ENCODE measurements around the gene F2RL2. TPM values are rescaled to one million over a fixed set of nuclear protein-coding genes. Genes with fewer than 3 reads are reported as not detected.

The F2RL2 gene
- total RNA-seq, 1 experiment from 2014 or later: not detected

DNA sequence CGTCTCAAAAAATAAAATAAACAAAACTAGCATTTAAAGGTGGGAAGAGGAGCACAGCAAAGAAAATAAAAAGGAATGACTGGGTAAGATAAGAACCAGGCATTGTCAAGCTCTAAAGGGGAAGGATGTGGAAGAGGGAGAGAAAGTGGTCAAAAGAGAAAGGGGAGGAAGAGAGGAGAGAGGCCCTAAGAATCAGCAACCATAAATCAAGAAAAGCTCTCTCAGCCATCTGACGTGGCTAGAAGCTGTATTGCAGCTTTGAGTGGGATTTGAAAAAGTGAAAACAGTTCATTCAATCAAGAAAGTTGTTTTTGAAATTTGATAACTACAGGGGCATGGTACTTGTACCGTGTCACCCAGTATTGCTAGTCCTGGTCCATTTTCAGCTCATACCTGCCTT, 47.3 kb upstream of the F2RL2 start:
- Mint-ChIP-seq H3K36me3 (ENCODE audit: insufficient read depth in 1 of 3, low read depth in 3 of 3) (peaks cover 0 to 8% (median 7%) of the 10 kb centered on the region in 3 experiments; a peak in 6 of 7 replicates), H3K27ac (no peak overlapping the region), H3K9me3 (no peaks in the 10 kb centered on the region), H3K4me3 (no peak overlapping the region), H3K27me3 (ENCODE audit: low read depth) (no peaks in the 10 kb centered on the region; the same call in 1 of the 2 replicates), H3K4me1 (no peaks in the 10 kb centered on the region)
- WGBS (ENCODE audit: extremely low coverage, insufficient read length, low lambda C conversion rate): no CpG with 5 or more reads among the region's 3 CpGs
- Histone ChIP-seq H3K56ac (ENCODE audit: insufficient read length, low read depth, low read length) (no peak overlapping the region), H3K9me3 (ENCODE audit: control insufficient read depth, low read depth, low read length) (no peaks in the 10 kb centered on the region), H3T11ph (ENCODE audit: low read length) (no peak overlapping the region), H2BK120ac (ENCODE audit: low read depth, low read length, poor library complexity, severe bottlenecking) (no peak overlapping the region), H3K27ac (ENCODE audit: insufficient read length, low read depth, low read length) (no peak overlapping the region), H4K5ac (ENCODE audit: insufficient read length, low read depth, low read length) (no peak overlapping the region), H3K23me2 (ENCODE audit: insufficient read length, low read depth, low read length, poor library complexity, severe bottlenecking) (no peaks in the 10 kb centered on the region), H3K79me2 (ENCODE audit: insufficient read depth, low read length) (no peaks in the 10 kb centered on the region), H3K4me1 (ENCODE audit: insufficient read depth, low read length) (no peaks in the 10 kb centered on the region), H3K27me3 (ENCODE audit: insufficient read depth, low read length) (no peaks in the 10 kb centered on the region), H3K9ac (ENCODE audit: extremely low read depth, insufficient read length, low read length) (no peak overlapping the region), H4K20me1 (ENCODE audit: control insufficient read depth, insufficient read depth, insufficient read length) (no peaks in the 10 kb centered on the region), H3K79me1 (ENCODE audit: insufficient read depth, low read depth, low read length, poor library complexity, severe bottlenecking) (no peaks in the 10 kb centered on the region), H2BK5ac (ENCODE audit: insufficient read length, low read length) (no peak overlapping the region), H2AFZ (ENCODE audit: low read length) (no peak overlapping the region), H2AK5ac (ENCODE audit: insufficient read length, low read length) (no peak overlapping the region), H2BK15ac (ENCODE audit: low read depth, low read length) (no peak overlapping the region), H2BK12ac (ENCODE audit: insufficient read length, low read depth, low read length) (no peak overlapping the region), H3K4ac (ENCODE audit: low read depth, low read length) (no peak overlapping the region), H3K18ac (ENCODE audit: insufficient read length, low read depth, low read length) (no peak overlapping the region), H3K4me2 (ENCODE audit: insufficient read depth, insufficient read length, low read length) (no peak overlapping the region), H3K23ac (ENCODE audit: insufficient read length, low read depth, low read length) (no peak overlapping the region), H2BK20ac (ENCODE audit: low read depth, low read length, poor library complexity, severe bottlenecking) (no peak overlapping the region), H3K14ac (ENCODE audit: insufficient read depth, low read length) (no peak overlapping the region), H4K91ac (ENCODE audit: insufficient read length, low read depth, low read length) (no peak overlapping the region), H4K8ac (replicated peaks; ENCODE audit: insufficient read length, low read depth, low read length) (no peak overlapping the region)
- TF ChIP-seq, protein P1, sequence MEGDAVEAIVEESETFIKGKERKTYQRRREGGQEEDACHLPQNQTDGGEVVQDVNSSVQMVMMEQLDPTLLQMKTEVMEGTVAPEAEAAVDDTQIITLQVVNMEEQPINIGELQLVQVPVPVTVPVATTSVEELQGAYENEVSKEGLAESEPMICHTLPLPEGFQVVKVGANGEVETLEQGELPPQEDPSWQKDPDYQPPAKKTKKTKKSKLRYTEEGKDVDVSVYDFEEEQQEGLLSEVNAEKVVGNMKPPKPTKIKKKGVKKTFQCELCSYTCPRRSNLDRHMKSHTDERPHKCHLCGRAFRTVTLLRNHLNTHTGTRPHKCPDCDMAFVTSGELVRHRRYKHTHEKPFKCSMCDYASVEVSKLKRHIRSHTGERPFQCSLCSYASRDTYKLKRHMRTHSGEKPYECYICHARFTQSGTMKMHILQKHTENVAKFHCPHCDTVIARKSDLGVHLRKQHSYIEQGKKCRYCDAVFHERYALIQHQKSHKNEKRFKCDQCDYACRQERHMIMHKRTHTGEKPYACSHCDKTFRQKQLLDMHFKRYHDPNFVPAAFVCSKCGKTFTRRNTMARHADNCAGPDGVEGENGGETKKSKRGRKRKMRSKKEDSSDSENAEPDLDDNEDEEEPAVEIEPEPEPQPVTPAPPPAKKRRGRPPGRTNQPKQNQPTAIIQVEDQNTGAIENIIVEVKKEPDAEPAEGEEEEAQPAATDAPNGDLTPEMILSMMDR (conservative IDR thresholded peaks at IDR 0.05): no peak
- DNase-seq: no peak

Data from H9 (cell line).